T-cell (primary cell): ENCODE measurements around the gene NRN1. TPM values are rescaled to one million over a fixed set of nuclear protein-coding genes. Genes with fewer than 3 reads are reported as not detected.
A peak's percentile ranks its signal among the peaks of the same experiment; 100 is the strongest.

ENCODE experiments used
- ATAC-seq, 4 experiments: fragments of 200-7000 bp in 3 of 4; fragments of 150-1000 bp in 1 of 4; cut with Tn5 transposase; replicated peaks in 1 of 4; 1 replicate in 3 of 4; 2 replicates in 1 of 4; pipeline ENCODE4 v1.10.0; 2021; ENCODE audit warnings: moderate library complexity in 3 of 4, mild to moderate bottlenecking in 2 of 4, moderate number of reproducible peaks in 1 of 4
- CTCF ChIA-PET, 2 donors: fragments of 300-600 bp; sonication (Branson Sonifier 250); formaldehyde crosslinking; loops; one replicate each; lab custom pipeline; 2022; ENCODE audit warnings: antibody characterized with exemption in 2 of 2; lab: Charles Lee
- POLR2A ChIA-PET, 2 donors: fragments of 300-600 bp; sonication (Branson Sonifier 250); formaldehyde crosslinking; loops; one replicate each; lab custom pipeline; 2022; ENCODE audit warnings: antibody characterized with exemption in 2 of 2; lab: Charles Lee
- DNase-seq, 35 experiments: peaks; one replicate each; pipeline versions ENCODE4 v3.0.0 to v3.0.0-alpha.2; 2013 to 2023
- H3K27ac ChIP-seq: one replicate; pipeline ENCODE4 v1.5.1; 2013; ENCODE audit warnings: low read length
- H3K27me3 ChIP-seq, 2 experiments: replicated peaks in 1 of 2; 1 replicate in 1 of 2; 2 replicates in 1 of 2; pipeline versions ENCODE4 v1.6.1 to v1.7.0; 2013; ENCODE audit warnings: low read length in 1 of 2, mixed read lengths in 1 of 2; ENCODE audit not compliant: control insufficient read depth in 2 of 2, insufficient read depth in 2 of 2; ENCODE audit errors: extremely low read depth in 1 of 2
- H3K36me3 ChIP-seq, 2 donors: 1 replicate in 1 of 2; 2 replicates in 1 of 2; pipeline versions ENCODE4 v1.6.1 to v1.7.0; 2013; ENCODE audit warnings: low read length in 1 of 2; ENCODE audit not compliant: control insufficient read depth in 2 of 2, insufficient read depth in 1 of 2; ENCODE audit errors: extremely low read depth in 1 of 2
- H3K4me1 ChIP-seq, 2 experiments: 1 replicate in 1 of 2; 2 replicates in 1 of 2; pipeline versions ENCODE4 v1.6.1 to v1.7.0; 2013; ENCODE audit warnings: low read length in 2 of 2, mixed read lengths in 1 of 2; ENCODE audit not compliant: insufficient read depth in 2 of 2, control insufficient read depth in 1 of 2; ENCODE audit errors: extremely low read depth in 1 of 2
- H3K4me3 ChIP-seq, 2 donors: 1 replicate in 1 of 2; 2 replicates in 1 of 2; pipeline versions ENCODE4 v1.5.1 to v1.7.0; 2013; ENCODE audit warnings: mild to moderate bottlenecking in 2 of 2, low read length in 1 of 2, moderate library complexity in 1 of 2; ENCODE audit not compliant: control insufficient read depth in 1 of 2; ENCODE audit errors: extremely low read depth in 1 of 2
- H3K9me3 ChIP-seq: 2 replicates; pipeline ENCODE4 v1.7.0; 2013
- H3K27ac Mint-ChIP-seq, 2 donors: one replicate each; pipeline ENCODE4 v1.8.0; 2020 to 2021; ENCODE audit warnings: mild to moderate bottlenecking in 2 of 2, mixed read lengths in 2 of 2
- H3K27me3 Mint-ChIP-seq, 2 donors: one replicate each; pipeline ENCODE4 v1.8.0; 2021 to 2022; ENCODE audit warnings: mixed read lengths in 2 of 2
- H3K36me3 Mint-ChIP-seq: one replicate; pipeline ENCODE4 v1.8.0; 2021; ENCODE audit warnings: mixed read lengths
- H3K4me1 Mint-ChIP-seq, 3 donors: one replicate each; pipeline ENCODE4 v1.8.0; 2020 to 2022; ENCODE audit warnings: mixed read lengths in 3 of 3, mild to moderate bottlenecking in 1 of 3
- H3K4me3 Mint-ChIP-seq, 3 donors: one replicate each; pipeline ENCODE4 v1.8.0; 2020 to 2022; ENCODE audit warnings: mild to moderate bottlenecking in 3 of 3, mixed read lengths in 3 of 3, moderate library complexity in 3 of 3
- H3K9me3 Mint-ChIP-seq, 3 donors: one replicate each; pipeline ENCODE4 v1.8.0; 2020 to 2022; ENCODE audit warnings: mixed read lengths in 3 of 3
- WGBS: methylation state at CpG from one replicate; pipeline ENCODE4 v1.1.5; 2013; ENCODE audit warnings: missing lambda C conversion rate; ENCODE audit not compliant: insufficient coverage; 5-methylcytosine and 5-hydroxymethylcytosine counted together
- total RNA-seq, 35 experiments: library from RNA in 6 of 35; stranded (reverse) in 6 of 35; fragments of 120-200 nt in 1 of 35; gene quantifications; one replicate each; pipeline versions ENCODE4 v1.2.1 to v1.2.4 and lab custom pipeline; 2013 to 2026

Gene NRN1
- total RNA-seq, 5 donors from 2014 or later (not counting 1 experiment from before 2014, with no cell fraction given), result 0.13 to 0.33 TPM; not detected in 3

DNA sequence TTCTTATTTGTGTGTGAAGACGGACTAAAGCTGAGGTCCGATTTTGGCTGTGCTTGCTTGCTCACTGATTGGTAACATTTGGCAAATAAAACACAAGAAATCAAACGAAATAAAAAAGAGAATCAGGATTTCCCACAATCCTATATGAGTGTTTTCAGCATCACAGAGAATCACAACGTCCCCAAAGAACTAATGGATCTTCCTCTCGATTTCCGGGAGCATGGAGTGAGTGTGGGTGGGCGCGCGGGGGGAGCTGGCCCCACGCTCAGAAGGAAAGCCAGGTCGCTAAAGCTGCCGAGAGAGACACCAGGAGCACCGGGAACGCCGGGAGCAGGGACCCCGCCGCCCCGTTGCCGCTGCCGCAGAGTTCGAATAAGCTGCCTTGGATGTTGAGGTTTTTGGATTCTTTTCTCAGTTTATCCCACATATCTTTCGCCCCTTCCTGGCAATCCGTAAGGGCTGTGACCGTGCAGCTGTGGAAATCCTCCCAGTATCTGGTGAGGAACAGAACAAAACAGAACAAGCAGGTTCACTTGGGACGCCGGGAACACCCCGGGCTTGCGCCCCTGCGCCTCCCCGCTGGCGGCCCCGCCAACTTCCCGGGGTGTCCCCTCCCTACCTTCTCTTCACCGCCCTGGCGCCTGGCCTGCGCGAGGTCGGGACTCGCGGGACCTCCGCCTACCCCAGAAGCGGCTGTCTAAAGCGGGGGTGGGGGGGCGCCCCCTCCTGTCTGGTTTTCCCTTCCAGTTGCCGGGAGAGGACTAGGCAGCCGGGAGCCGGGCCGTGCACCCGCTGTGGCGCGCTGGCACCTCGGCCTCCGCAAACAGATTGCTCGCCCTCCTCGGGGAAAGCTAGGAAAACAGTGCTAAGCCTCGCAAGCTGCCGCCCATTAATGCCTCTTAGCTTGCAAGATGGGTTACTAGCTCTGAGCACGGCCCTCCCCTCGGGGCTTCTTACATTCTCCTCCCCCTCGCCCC is 7.7 kb downstream of the NRN1 start:
- Histone ChIP-seq H3K4me3 (peak overlapping the region in 1 of 2 donors; percentile 35), H3K4me1 (peaks cover 27 to 83% of the 10 kb centered on the region in 2 experiments), H3K27me3 (peaks cover 28 to 97% of the 10 kb centered on the region in 2 experiments), H3K9me3 (no peaks in the 10 kb centered on the region), H3K27ac (no peak overlapping the region), H3K36me3 (no peaks in the 10 kb centered on the region)
- CTCF ChIA-PET, result interaction anchor here in 1 of 2 donors (1.0 kb wide), 1 partner anchor 527 kb away, joined by 4 read pairs; no protein-coding TSS in a partner anchor
- POLR2A ChIA-PET, result interaction anchor here in 1 of 2 donors (0.6 kb wide), 1 partner anchor 107 kb away, joined by 5 read pairs; no protein-coding TSS in a partner anchor
- WGBS, result 11% methylated on average over 34 of the region's 60 CpGs
- Mint-ChIP-seq H3K4me3 (peak overlapping the region in 1 of 3 donors; percentile 82), H3K4me1 (peaks cover 70 to 77% (median 72%) of the 10 kb centered on the region in 3 donors), H3K9me3 (peaks cover 0 to 9% (median 0%) of the 10 kb centered on the region in 3 donors), H3K36me3 (peaks cover 10% of the 10 kb centered on the region), H3K27me3 (peaks cover 80 to 91% of the 10 kb centered on the region in 2 donors), H3K27ac (peak overlapping the region in 1 of 2 donors; percentile 75)
- DNase-seq, result peak in 1 of 35 experiments; percentile 29
- ATAC-seq, result no peak

DNA sequence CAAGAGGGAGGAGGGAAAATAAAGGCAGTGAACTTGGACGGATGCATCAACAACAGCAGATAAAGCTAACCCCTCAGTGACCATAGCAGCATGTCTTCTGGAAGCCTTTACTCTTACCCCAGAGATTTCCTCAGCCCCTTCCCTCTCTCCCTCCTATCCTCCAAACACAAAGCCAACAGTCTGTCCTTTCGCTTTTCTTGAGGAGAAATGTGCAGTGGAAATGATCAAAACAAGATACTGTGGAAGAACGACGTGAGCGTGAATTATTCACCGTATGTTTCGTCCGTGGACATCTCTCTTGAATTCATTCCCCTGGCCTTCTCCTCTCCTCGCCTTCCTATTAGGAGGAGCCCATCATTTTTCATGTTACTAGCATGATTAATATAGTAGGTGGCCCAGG is 8.5 kb downstream of the NRN1 start:
- Mint-ChIP-seq H3K27ac (peak overlapping the region in 1 of 2 donors; percentile 20), H3K4me1 (peaks cover 71 to 76% (median 75%) of the 10 kb centered on the region in 3 donors), H3K4me3 (peak overlapping the region in 2 of 3 donors; percentile 57 to 82), H3K9me3 (peaks cover 0 to 9% (median 3%) of the 10 kb centered on the region in 3 donors), H3K36me3 (peaks cover 8% of the 10 kb centered on the region), H3K27me3 (peaks cover 84 to 93% of the 10 kb centered on the region in 2 donors)
- no peaks in the 10 kb centered on the region for H3K36me3 ChIP-seq
- DNase-seq, result peak in 1 of 35 experiments; percentile 19
- H3K9me3 ChIP-seq, result no peaks in the 10 kb centered on the region
- POLR2A ChIA-PET, result no interaction called here
- H3K27me3 ChIP-seq, result peaks cover 30 to 94% of the 10 kb centered on the region in 2 experiments
- peaks cover 27 to 75% of the 10 kb centered on the region in 2 experiments for H3K4me1 ChIP-seq
- H3K4me3 ChIP-seq, result no peak overlapping the region
- H3K27ac ChIP-seq, result no peak overlapping the region
- WGBS, result no CpG with 5 or more reads among the region's 9 CpGs
- ATAC-seq, result no peak
- CTCF ChIA-PET, result interaction anchor here (0.9 to 1.0 kb wide), 2 partner anchors 14 to 527 kb away, joined by 3 to 5 read pairs; no protein-coding TSS in a partner anchor

DNA sequence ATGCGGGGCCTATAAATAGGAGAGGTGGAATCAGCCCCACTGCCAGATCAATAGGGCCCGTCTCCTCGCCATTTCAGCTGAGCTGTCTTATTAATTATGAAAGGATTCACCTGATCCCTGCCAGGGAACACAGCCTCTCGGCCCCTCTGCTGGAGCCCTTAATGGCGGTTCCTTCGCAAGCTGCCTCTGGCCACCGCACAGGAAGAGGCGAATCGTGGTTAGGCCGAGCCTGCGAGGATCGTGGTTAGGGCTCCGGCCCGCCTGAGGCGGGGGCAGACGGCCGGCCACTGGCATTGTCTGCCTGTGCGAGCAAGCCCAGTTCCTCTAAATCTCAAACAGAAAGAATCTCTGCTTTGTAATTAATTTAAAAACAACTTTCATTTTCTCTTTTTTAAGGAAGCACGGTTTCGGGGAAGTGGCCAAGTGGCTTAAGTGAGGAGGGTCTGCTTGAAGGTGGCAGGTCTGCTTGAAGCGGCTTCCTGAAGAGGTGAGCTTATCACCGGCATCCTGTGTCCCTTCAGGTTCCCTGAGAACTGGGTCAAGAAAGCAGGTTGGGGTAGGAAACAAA is 9.2 kb downstream of the NRN1 start:
- H3K36me3 Mint-ChIP-seq, result peaks cover 8% of the 10 kb centered on the region
- H3K27ac Mint-ChIP-seq, result peak overlapping the region in 1 of 2 donors; percentile 43

DNA sequence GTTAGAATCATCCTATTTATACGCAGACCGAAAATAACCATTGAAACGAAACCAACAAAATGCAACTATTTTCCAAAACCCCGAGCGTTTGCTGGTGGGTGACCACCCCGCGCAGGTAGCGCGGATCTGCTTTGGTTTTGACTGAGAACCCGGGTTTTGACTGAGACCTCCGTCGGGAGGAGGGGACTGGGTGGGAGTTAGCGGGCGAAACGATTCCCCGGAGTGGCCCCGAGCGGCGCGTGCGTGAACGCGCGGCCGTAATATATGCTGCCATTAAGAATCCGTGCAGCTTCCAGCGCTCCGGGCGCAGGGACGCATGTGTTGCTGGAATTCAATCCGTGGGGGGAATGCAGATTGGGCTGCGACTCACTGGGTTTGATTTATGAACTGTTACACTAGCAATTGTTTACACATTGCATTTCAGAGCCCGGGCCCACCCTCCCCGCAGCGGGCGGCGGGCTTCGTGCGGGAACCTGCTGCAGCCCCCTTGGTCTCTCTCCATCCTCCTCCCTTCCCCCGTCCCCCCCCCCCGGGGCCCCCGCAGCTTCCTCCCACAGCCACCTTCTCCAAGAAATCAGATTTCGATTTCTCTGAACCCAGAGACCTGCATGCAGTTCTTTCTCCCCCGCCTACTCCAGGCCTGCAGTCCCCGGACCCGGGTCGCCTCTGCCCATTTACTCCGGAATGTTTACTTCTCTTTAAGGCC is 9.9 kb downstream of the NRN1 start:
- peak in 2 of 35 experiments; percentile 17 to 40 for DNase-seq
- ATAC-seq, result peak in 3 of 4 experiments; percentile 22 to 41 (median 40)
- H3K4me1 ChIP-seq, result peaks cover 26 to 62% of the 10 kb centered on the region in 2 experiments
- peaks cover 59 to 66% (median 64%) of the 10 kb centered on the region in 3 donors for H3K4me1 Mint-ChIP-seq
- ChIA-PET POLR2A (interaction anchor here in 1 of 2 donors (0.6 kb wide), 2 partner anchors 37 to 1985 kb away, joined by 3 read pairs; no protein-coding TSS in a partner anchor), CTCF (interaction anchor here in 1 of 2 donors (0.6 kb wide), 1 partner anchor 872 kb away, joined by 4 read pairs; no protein-coding TSS in a partner anchor)
- peak overlapping the region; percentile 55 to 92 for H3K4me3 ChIP-seq
- peaks cover 83 to 93% of the 10 kb centered on the region in 2 donors for H3K27me3 Mint-ChIP-seq
- no peaks in the 10 kb centered on the region for H3K36me3 ChIP-seq
- H3K9me3 Mint-ChIP-seq, result peaks cover 0 to 9% (median 3%) of the 10 kb centered on the region in 3 donors
- H3K9me3 ChIP-seq, result no peaks in the 10 kb centered on the region
- 3% methylated on average over 35 of the region's 48 CpGs for WGBS
- peak overlapping the region in 1 of 2 donors; percentile 43 for H3K27ac Mint-ChIP-seq
- peak overlapping the region; percentile 82 to 89 (median 83) for H3K4me3 Mint-ChIP-seq
- H3K36me3 Mint-ChIP-seq, result peaks cover 8% of the 10 kb centered on the region
- peaks cover 34 to 86% of the 10 kb centered on the region in 2 experiments for H3K27me3 ChIP-seq
- H3K27ac ChIP-seq, result no peak overlapping the region

More for the DNA sequence above, 9.2 kb downstream of the NRN1 start:
- WGBS, result 2% methylated on average over 8 of the region's 22 CpGs
- peaks cover 86 to 93% of the 10 kb centered on the region in 2 donors for H3K27me3 Mint-ChIP-seq
- ATAC-seq, result no peak
- ChIA-PET POLR2A (interaction anchor here in 1 of 2 donors (0.6 kb wide), 1 partner anchor 1984 kb away, joined by 3 read pairs; no protein-coding TSS in a partner anchor), CTCF (interaction anchor here (0.6 to 1.0 kb wide), 3 partner anchors 14 to 872 kb away, joined by 3 to 5 read pairs (median 4); no protein-coding TSS in a partner anchor)
- Histone ChIP-seq H3K4me3 (peak overlapping the region; percentile 55 to 80), H3K36me3 (no peaks in the 10 kb centered on the region), H3K4me1 (peaks cover 27 to 68% of the 10 kb centered on the region in 2 experiments), H3K27ac (no peak overlapping the region), H3K9me3 (no peaks in the 10 kb centered on the region), H3K27me3 (peaks cover 32 to 91% of the 10 kb centered on the region in 2 experiments)
- peaks cover 64 to 69% (median 68%) of the 10 kb centered on the region in 3 donors for H3K4me1 Mint-ChIP-seq
- DNase-seq, result peak in 1 of 35 experiments; percentile 35
- H3K9me3 Mint-ChIP-seq, result peaks cover 0 to 9% (median 3%) of the 10 kb centered on the region in 3 donors
- peak overlapping the region; percentile 82 to 89 (median 83) for H3K4me3 Mint-ChIP-seq

DNA sequence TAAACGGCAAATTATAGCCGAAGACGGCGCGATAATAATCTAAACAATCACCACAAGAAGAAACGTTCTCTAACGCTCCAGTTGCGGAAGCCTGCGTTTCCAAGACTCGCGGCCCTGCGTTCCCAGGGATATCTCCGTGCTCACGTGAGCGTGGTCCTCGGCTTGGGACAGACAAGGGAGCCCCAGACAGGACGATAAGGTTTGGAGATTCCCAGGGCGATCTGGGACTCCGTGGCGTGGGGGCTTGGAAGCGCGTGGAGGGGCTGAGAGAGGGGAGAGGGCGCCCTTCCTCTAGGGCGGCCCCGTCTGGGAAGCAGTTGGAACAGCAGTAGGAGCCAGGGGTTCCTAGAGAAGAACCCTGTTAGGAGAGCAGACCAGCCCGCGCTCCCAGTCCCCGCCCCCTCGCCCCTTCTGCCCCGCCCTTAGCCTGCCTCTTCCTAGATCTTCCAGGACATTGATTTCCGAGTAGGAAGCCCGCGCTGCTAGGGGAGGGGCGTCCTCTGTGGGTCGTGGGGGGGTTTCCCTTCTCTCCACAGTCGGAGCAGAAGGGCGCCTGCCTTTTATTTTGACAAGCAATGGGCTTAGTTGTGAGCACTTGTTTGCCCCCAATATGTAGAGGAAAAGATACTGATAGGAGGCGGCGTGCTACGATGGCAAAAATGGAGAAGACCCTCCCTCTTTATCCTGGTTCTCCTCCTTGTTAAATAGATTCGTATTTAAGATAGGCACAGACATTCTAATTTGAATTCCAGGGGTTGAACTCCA is 10.6 kb downstream of the NRN1 start:
- Mint-ChIP-seq H3K4me1 (peaks cover 53 to 66% (median 58%) of the 10 kb centered on the region in 3 donors), H3K27me3 (peaks cover 76 to 87% of the 10 kb centered on the region in 2 donors), H3K9me3 (peaks cover 0 to 9% (median 3%) of the 10 kb centered on the region in 3 donors), H3K4me3 (peak overlapping the region; percentile 82 to 89 (median 83)), H3K27ac (peak overlapping the region in 1 of 2 donors; percentile 36), H3K36me3 (peaks cover 8% of the 10 kb centered on the region)
- H3K4me3 ChIP-seq, result peak overlapping the region; percentile 55 to 92
- H3K27ac ChIP-seq, result no peak overlapping the region
- H3K27me3 ChIP-seq, result peaks cover 30 to 79% of the 10 kb centered on the region in 2 experiments
- H3K36me3 ChIP-seq, result no peaks in the 10 kb centered on the region
- DNase-seq (peak in 1 of 35 experiments; percentile 29), ATAC-seq (peak in 2 of 4 experiments; percentile 15 to 26)
- no peaks in the 10 kb centered on the region for H3K9me3 ChIP-seq
- ChIA-PET CTCF (no interaction called here), POLR2A (no interaction called here)
- WGBS, result 9% methylated on average over 21 of the region's 41 CpGs
- peaks cover 24 to 60% of the 10 kb centered on the region in 2 experiments for H3K4me1 ChIP-seq
